Measurements from ENCODE around the gene ZBTB39.
"Not testable (repeated sequence)": the region's sequence is repeated elsewhere in the genome, so short reads cannot be mapped to it uniquely, and the experiment has no call there.

Gene ZBTB39

GRCh38 chr12:56983386-56983785 is 23.0 kb downstream of the ZBTB39 start:
- no peak for DNase-seq (ENCODE audit: low spot score)
- in situ Hi-C loops (cut with MboI; ENCODE audit: low sequenced_read_pairs, unreplicated experiment), result loop anchor here (25.0 kb wide), 1 partner anchor 146 kb away; no protein-coding TSS in a partner anchor
- TF ChIP-seq CTCF (IDR thresholded peaks at IDR 0.05; ENCODE audit: borderline replicate concordance, control extremely low read depth, extremely low read depth, insufficient read depth, missing control alignments), result no peak

- DNase-seq (ENCODE audit: low spot score), result not testable (repeated sequence)
- in situ Hi-C loops (cut with MboI; ENCODE audit: low sequenced_read_pairs, unreplicated experiment), result loop anchor here (25.0 kb wide), 1 partner anchor 145 kb away; no protein-coding TSS in a partner anchor
Observed at GRCh38 chr12:56982578-56983236, 23.6 kb downstream of the ZBTB39 start.

GRCh38 chr12:56980941-56981530 is 25.3 kb downstream of the ZBTB39 start:
- TF ChIP-seq CTCF (IDR thresholded peaks at IDR 0.05; ENCODE audit: borderline replicate concordance, control extremely low read depth, extremely low read depth, insufficient read depth, missing control alignments), result no peak
- DNase-seq (ENCODE audit: low spot score), result no peak
- in situ Hi-C loops (cut with MboI; ENCODE audit: low sequenced_read_pairs, unreplicated experiment), result loop anchor here (25.0 kb wide), 1 partner anchor 144 kb away; no protein-coding TSS in a partner anchor

DNA sequence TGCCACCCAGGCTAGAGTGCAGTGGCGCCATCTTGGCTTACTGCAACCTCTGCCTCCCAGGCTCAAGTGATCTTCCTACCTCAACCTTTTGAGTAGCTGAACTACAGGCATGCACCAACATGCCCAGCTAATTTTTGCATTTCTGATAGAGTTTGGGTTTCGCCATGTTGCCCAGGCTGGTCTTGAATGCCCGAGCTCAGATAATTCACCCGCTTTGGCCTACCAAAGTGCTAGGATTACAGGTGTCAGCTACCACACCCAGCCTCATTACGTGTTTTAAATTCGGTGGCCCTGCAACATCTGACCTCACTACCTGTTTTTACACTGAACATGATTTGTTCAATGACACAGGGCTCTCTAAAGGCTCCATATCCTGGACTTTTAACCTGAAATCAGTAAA is 26.1 kb downstream of the ZBTB39 start:
- in situ Hi-C loops (cut with MboI; ENCODE audit: low sequenced_read_pairs, unreplicated experiment), result loop anchor here (25.0 kb wide), 1 partner anchor 143 kb away; no protein-coding TSS in a partner anchor
- no peak for DNase-seq (ENCODE audit: low spot score)
- TF ChIP-seq CTCF (IDR thresholded peaks at IDR 0.05; ENCODE audit: borderline replicate concordance, control extremely low read depth, extremely low read depth, insufficient read depth, missing control alignments), result no peak

- in situ Hi-C loops (cut with MboI; ENCODE audit: low sequenced_read_pairs, unreplicated experiment), result loop anchor here (25.0 kb wide), 1 partner anchor 142 kb away; no protein-coding TSS in a partner anchor
- no peak for DNase-seq (ENCODE audit: low spot score)
- TF ChIP-seq CTCF (IDR thresholded peaks at IDR 0.05; ENCODE audit: borderline replicate concordance, control extremely low read depth, extremely low read depth, insufficient read depth, missing control alignments), result no peak
Observed at GRCh38 chr12:56979628-56980027, 26.7 kb downstream of the ZBTB39 start.

DNA sequence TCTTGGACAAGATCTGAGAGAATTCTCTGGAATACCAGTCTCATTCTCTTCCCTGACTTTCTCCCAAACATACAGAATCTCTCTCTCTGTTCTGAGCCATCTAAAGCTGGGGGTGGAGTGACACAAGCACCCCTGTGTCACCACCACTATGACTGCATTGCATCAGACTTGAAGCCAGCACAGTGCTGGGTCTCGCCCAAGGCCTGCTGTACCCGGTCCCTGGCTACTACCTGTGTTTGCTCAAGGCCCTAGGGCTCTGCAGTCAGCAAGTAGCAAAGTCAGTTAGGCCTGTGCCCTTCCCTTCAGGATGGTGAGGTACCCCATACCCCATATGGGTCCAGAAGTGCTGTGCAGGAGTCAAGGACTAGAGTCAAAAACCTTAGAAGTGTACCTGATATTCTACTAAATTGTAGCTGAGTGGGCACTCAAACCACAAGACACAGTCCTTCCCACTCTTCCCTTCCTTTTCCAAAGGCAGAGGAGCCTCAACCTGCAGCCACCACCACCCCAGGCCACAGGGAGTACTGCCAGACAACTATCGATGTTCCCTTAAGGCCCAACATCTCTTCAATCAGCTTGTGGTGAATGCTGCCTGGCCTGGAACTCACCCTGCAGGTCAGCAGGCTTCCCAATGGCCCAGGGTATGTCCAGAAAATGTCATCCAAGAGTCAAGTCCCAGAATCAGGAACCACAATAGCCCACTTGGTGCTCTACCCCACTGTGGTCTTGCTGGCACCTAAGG is 27.8 kb downstream of the ZBTB39 start:
- TF ChIP-seq CTCF (IDR thresholded peaks at IDR 0.05; ENCODE audit: borderline replicate concordance, control extremely low read depth, extremely low read depth, insufficient read depth, missing control alignments), result no peak
- no peak for DNase-seq (ENCODE audit: low spot score)
- in situ Hi-C loops (cut with MboI; ENCODE audit: low sequenced_read_pairs, unreplicated experiment), result loop anchor here (25.0 kb wide), 1 partner anchor 141 kb away; no protein-coding TSS in a partner anchor

- in situ Hi-C loops (cut with MboI; ENCODE audit: low sequenced_read_pairs, unreplicated experiment), result loop anchor here (25.0 kb wide), 1 partner anchor 140 kb away; no protein-coding TSS in a partner anchor
- DNase-seq (ENCODE audit: low spot score), result not testable (repeated sequence)
Observed at GRCh38 chr12:56977361-56977760, 29.0 kb downstream of the ZBTB39 start.

DNA sequence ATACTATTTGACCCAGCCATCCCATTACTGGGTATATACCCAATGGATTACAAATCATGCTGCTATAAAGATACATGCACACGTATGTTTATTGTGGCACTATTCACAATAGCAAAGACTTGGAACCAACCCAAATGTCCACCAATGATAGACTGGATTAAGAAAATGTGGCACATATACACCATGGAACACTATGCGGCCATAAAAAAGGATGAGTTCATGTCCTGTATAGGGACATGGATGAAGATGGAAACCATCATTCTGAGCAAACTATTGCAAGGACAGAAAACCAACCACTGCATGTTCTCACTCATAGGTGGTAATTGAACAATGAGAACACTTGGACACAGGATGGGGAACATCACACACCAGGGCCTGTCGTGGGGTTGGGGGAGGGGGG is 32.1 kb downstream of the ZBTB39 start:
- in situ Hi-C loops (cut with MboI; ENCODE audit: low sequenced_read_pairs, unreplicated experiment); DNase-seq (ENCODE audit: low spot score): not testable (repeated sequence)

- in situ Hi-C loops (cut with MboI; ENCODE audit: low sequenced_read_pairs, unreplicated experiment); DNase-seq (ENCODE audit: low spot score): not testable (repeated sequence)
Observed at GRCh38 chr12:56968910-56969309, 37.4 kb downstream of the ZBTB39 start.

GRCh38 chr12:56965997-56966642 is 40.2 kb downstream of the ZBTB39 start:
- DNase-seq (ENCODE audit: low spot score), result not testable (repeated sequence)

GRCh38 chr12:56965124-56965523 is 41.2 kb downstream of the ZBTB39 start:
- DNase-seq (ENCODE audit: low spot score); in situ Hi-C loops (cut with MboI; ENCODE audit: low sequenced_read_pairs, unreplicated experiment): not testable (repeated sequence)

More at GRCh38 chr12:56965997-56966642, 40.2 kb downstream of the ZBTB39 start:
- in situ Hi-C loops (cut with MboI; ENCODE audit: low sequenced_read_pairs, unreplicated experiment), result not testable (repeated sequence)
